ENCODE measurements around the gene C6orf47. TPM values are rescaled to one million over a fixed set of nuclear protein-coding genes. Genes with fewer than 3 reads are reported as not detected.

C6orf47 gene, protein sequence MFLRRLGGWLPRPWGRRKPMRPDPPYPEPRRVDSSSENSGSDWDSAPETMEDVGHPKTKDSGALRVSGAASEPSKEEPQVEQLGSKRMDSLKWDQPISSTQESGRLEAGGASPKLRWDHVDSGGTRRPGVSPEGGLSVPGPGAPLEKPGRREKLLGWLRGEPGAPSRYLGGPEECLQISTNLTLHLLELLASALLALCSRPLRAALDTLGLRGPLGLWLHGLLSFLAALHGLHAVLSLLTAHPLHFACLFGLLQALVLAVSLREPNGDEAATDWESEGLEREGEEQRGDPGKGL
- 14.3 and 14.8 TPM in 2 replicates for total RNA-seq

DNA sequence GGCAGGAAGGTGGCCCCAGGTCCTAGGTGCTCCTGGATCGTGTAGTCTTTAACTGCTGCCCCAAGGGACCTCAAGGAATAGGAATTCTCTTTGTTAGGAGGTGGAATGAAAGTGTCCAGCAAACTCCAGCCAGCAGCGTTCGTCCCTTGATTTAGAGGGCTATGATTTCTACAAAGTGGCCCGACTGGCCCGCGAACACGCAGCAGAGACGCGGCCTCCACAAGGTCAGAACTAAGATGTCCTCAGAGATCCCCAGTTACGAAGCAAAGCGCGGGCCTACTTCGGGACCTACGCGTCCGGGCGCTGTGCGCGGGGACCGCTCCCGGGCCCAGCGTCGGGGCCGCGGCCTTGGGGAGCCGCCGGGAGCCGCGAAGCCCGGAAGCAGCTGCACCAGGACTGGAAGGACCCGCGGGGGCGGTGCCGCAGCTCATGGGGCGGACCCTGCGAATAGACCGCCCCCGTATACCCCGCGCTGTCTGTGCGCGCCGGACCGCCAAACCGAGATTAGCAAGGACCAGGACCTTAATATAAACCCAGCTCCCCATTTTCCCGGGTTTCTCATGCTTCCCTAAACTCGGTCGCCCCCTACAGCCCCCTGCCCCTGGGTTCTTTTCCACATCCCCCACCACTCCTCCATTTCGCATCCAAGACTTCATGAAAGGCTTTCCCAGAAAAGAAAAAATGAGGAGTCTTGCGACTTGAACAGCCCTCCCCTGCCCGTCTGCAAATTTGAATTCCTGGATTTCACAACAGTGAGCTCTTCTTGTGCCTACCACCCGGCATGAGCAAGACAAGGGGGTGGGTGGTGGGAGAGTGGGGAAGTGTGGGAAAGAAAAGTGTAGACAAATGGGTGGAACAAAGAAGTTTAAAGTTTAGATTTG, at the start of gene C6orf47:
TSS of gene C6orf47 (minus strand) at position 398 of the 881 bp plus-strand sequence. CDS start 831 bp downstream, outside the sequence.

DNA sequence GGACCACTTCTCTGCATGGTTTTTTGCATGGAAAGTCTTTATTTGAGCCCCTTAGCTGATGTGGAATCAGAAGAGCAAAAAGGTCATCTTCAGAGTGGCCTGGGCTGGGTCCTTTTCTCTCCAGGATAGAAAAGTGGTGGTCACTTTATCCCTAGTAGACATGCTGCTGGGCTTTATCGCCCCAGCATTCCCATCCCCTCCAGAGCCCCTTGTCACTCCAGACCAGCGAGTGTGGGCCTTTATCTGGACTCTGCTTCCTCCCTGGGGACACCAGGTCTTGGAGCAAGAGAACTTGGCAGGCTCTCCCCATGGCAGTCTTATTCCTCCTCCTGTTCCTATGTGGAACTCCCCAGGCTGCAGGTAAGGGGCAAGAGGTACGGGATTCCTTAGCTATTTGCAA, 46.0 kb upstream of the C6orf47 start, which contains the start of gene LY6G6F:
TSS of gene LY6G6F (plus strand) at position 268 of the 400 bp plus-strand sequence. CDS start at position 309, 41 bp downstream.

GRCh38 chr6:31702819-31703716, 42.5 kb upstream of the C6orf47 start, which contains the start of gene ABHD16A:
Gene ABHD16A, minus strand, starts transcription at chr6:31703324. Its CDS starts 43 bp downstream, at chr6:31703281.

GRCh38 chr6:31680226-31681134, 19.9 kb upstream of the C6orf47 start, which contains the start of gene LY6G5C:
Gene LY6G5C, minus strand, starts transcription at chr6:31681067. Its CDS starts 694 bp downstream, at chr6:31680373.

GRCh38 chr6:31669676-31670075, 9.1 kb upstream of the C6orf47 start, which contains the start of gene LY6G5B:
Gene LY6G5B, plus strand, starts transcription at chr6:31669976. Its CDS starts 975 bp downstream, at chr6:31670951.

DNA sequence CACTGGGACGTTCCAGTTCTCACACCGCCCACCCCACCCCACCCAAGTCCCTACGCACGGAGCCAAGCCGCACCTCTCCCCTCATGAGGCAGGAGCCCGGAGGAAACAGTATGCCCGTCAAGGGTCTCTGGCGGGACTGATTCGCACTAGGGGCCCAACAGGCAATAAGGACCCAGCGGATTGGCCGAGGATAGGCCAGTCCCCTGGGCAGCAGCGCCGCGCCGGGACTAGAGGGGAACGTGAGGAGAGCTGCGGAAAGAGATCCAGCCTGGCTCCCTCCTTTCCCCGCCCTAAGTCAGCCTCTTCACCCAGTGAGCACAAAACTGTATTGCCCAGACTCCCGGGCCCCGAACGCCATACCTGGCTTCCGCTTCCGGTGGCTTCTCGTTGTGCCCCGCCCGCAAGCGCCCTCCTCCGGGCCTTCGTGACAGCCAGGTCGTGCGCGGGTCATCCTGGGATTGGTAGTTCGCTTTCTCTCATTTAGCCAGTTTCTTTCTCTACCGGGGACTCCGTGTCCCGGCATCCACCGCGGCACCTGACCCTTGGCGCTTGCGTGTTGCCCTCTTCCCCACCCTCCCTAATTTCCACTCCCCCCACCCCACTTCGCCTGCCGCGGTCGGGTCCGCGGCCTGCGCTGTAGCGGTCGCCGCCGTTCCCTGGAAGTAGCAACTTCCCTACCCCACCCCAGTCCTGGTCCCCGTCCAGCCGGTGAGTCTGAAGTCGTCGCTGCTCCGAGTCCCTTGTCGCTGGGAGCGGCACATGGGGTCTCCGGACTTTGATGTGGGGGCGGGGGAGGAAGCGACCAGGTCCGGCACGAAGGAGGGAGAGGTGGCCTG, 5.1 kb upstream of the C6orf47 start, which contains the start of gene CSNK2B:
TSS of gene CSNK2B (plus strand) at position 580 of the 836 bp plus-strand sequence. CDS start 752 bp downstream, outside the sequence.

DNA sequence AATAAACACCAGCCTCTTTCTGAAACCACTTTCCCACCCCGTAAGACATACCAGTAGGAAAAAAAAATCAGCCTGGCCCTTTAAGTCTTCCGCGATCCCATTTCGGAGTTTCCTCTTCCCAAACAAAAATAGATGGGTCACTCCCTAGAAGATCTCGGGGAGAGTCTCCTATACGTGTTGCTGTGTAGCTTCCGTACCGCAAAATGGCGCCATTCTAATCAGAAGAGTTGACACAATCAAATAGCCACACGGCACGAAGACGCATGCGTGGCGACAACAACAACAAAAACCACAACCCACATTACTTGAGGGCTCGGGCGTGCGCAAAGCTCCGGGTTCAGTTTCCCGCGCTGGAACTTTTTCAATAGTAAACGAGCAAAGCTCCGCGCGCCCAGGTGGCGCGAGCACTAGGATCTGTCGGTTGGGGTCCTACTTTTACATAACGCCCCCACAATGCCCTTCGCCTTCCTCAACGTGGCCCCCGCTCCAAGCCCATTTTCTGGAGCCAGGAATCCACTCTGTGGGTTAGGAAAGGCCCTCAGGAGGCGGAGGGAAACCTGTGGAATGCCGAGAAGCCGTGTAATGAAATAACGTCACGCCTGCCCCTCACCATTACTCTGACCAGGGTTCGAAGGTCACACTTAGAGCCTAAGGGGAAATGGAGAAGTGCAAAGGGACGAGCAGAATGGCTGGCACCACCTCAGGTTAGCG, 4.4 kb upstream of the C6orf47 start, which contains the start of gene GPANK1:
TSS of gene GPANK1 (minus strand) at position 208 of the 711 bp plus-strand sequence. CDS start 519 bp downstream, outside the sequence.

DNA sequence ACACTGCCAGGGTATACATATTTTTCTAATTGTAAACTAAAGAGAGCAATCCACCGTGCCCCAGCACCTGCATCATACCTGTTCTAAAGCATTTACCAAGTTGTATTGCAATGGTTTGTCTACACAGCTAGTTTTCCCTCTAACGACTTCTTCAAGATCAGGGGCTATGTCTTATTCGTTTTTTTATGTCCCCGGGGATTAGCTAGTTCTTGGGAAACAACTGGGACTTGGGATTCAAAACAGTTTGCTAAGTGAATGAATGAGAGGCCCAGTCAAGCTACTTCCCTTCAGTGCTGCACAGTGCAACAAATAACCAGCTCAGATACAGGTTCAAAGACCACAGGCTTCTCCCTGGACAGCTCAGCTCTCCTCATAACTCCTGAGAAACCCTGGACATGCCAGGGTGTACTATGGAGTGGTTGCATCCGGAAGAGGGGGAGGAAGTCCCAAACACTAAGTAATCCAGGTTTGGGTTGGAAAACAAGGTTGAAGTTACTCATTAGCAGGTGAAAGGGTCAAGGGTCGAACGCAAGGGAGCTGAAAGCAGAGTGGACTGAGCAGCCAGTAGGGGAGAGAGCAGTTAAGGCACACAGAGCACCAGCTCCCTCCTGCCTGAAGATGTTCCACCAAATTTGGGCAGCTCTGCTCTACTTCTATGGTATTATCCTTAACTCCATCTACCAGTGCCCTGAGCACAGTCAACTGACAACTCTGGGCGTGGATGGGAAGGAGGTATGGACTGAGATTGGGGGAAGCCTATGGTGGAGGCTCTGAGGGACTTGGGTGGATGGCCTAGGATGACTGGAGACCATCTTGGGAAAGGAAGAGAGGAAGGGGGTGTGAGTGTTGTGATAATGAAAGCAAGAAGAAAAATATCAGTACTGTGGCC, 5.0 kb downstream of the C6orf47 start, which contains the start of gene APOM:
TSS of gene APOM (plus strand) at position 546 of the 889 bp plus-strand sequence. CDS start at position 619, 73 bp downstream.

DNA sequence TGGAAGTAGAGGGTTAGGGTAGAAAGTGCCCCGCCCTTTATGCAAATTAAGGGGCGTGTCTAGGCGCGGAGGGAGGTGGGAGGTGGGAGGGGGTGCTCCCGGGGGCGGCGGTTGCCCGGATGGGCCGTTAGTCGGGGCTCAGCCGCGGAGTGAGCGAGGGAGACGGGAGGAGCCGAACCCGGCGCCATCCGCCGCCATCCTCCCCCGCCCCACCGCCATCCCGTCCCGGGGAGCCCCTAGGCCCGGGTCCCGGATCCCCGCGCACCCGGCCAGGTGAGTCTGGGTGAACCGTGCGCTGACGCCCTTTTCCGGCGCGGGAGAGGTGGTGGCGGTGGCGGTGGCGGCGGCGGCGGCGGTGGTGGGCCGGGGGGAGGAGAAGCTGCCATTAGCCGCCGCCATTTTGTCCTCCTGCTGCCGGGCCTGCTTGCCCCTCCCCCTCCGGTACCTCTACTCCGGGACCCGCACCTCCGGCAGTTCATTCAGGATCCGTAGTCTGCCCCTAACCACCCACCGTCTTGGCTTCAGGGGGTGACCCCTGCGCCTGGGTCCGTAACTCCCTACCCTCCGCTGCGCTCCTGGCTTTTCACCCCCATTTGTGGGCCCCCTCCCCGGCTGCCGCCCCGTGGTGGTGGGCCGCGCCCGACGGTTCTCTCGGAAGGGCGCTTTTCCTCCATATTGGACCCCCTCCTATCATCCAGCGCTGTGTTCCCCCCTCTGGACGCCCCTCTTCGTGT, 39.8 kb downstream of the C6orf47 start, which contains the start of gene PRRC2A:
TSS of gene PRRC2A (plus strand) at position 130 of the 734 bp plus-strand sequence. CDS start 2,075 bp downstream, outside the sequence.

GRCh38 chr6:31614684-31615578, 45.6 kb downstream of the C6orf47 start, which contains the start of gene AIF1:
Gene AIF1, plus strand, starts transcription at chr6:31615234. Its CDS starts 96 bp downstream, at chr6:31615330.

Other genes starting within 250 kb of the C6orf47 start
- 3.9 and 12.6 TPM in 2 replicates for gene MICB, start 162.6 kb downstream of the C6orf47 start, total RNA-seq
- not detected in 2 replicates for gene MCCD1, start 131.8 kb downstream of the C6orf47 start, total RNA-seq
- gene DDX39B, start 118.8 kb downstream of the C6orf47 start, total RNA-seq: 197 and 272 TPM in 2 replicates
- gene ATP6V1G2, start 114.2 kb downstream of the C6orf47 start, total RNA-seq: 2.7 and 7.2 TPM in 2 replicates
- gene NFKBIL1, start 113.2 kb downstream of the C6orf47 start, total RNA-seq: 16.6 and 19.9 TPM in 2 replicates
- not detected in 2 replicates for gene LTA, start 88.5 kb downstream of the C6orf47 start, total RNA-seq
- not detected in 2 replicates for gene TNF, start 85.2 kb downstream of the C6orf47 start, total RNA-seq
- gene LTB, start 78.4 kb downstream of the C6orf47 start, total RNA-seq: 0.17 TPM in 1 of 2 replicates, not detected in the other
- not detected in 2 replicates for gene LST1, start 74.5 kb downstream of the C6orf47 start, total RNA-seq
- not detected in 2 replicates for gene NCR3, start 67.8 kb downstream of the C6orf47 start, total RNA-seq
- gene AIF1, start 45.5 kb downstream of the C6orf47 start, total RNA-seq: 1.4 TPM in 1 of 2 replicates, not detected in the other
- gene PRRC2A, start 40.1 kb downstream of the C6orf47 start, total RNA-seq: 71.2 and 71.5 TPM in 2 replicates
- 164 and 183 TPM in 2 replicates for gene BAG6, start 8.1 kb downstream of the C6orf47 start, total RNA-seq
- 0.51 and 3.2 TPM in 2 replicates for gene APOM, start 4.9 kb downstream of the C6orf47 start, total RNA-seq
- 13.4 and 15.3 TPM in 2 replicates for gene GPANK1, start 4.2 kb upstream of the C6orf47 start, total RNA-seq
- 205 and 210 TPM in 2 replicates for gene CSNK2B, start 5.3 kb upstream of the C6orf47 start, total RNA-seq
- 1.0 and 1.2 TPM in 2 replicates for gene LY6G5B, start 9.2 kb upstream of the C6orf47 start, total RNA-seq
- 0.43 TPM in 1 of 2 replicates, not detected in the other for gene LY6G5C, start 20.3 kb upstream of the C6orf47 start, total RNA-seq
- 25.7 and 29.2 TPM in 2 replicates for gene ABHD16A, start 42.5 kb upstream of the C6orf47 start, total RNA-seq
- not detected in 2 replicates for gene LY6G6F, start 46.1 kb upstream of the C6orf47 start, total RNA-seq
- gene LY6G6D, start 54.6 kb upstream of the C6orf47 start, total RNA-seq: not detected in 2 replicates
- gene LY6G6C, start 61.0 kb upstream of the C6orf47 start, total RNA-seq: not detected in 2 replicates
- gene MPIG6B, start 62.6 kb upstream of the C6orf47 start, total RNA-seq: not detected in 2 replicates
- 70.2 and 88.5 TPM in 2 replicates for gene DDAH2, start 68.5 kb upstream of the C6orf47 start, total RNA-seq
- 266 and 364 TPM in 2 replicates for gene CLIC1, start 75.8 kb upstream of the C6orf47 start, total RNA-seq
- gene MSH5, start 79.2 kb upstream of the C6orf47 start, total RNA-seq: 4.2 and 4.7 TPM in 2 replicates
- 1.2 and 2.8 TPM in 2 replicates for gene SAPCD1, start 101.9 kb upstream of the C6orf47 start, total RNA-seq
- gene VWA7, start 116.5 kb upstream of the C6orf47 start, total RNA-seq: not detected in 2 replicates
- 44.9 and 47.3 TPM in 2 replicates for gene VARS1, start 135.0 kb upstream of the C6orf47 start, total RNA-seq
- 40.0 and 71.4 TPM in 2 replicates for gene LSM2, start 146.2 kb upstream of the C6orf47 start, total RNA-seq
- 0.12 and 0.34 TPM in 2 replicates for gene HSPA1L, start 154.5 kb upstream of the C6orf47 start, total RNA-seq
- 62.6 and 74.3 TPM in 2 replicates for gene HSPA1A, start 154.8 kb upstream of the C6orf47 start, total RNA-seq
- gene HSPA1B, start 167.0 kb upstream of the C6orf47 start, total RNA-seq: 94.5 and 110 TPM in 2 replicates
- 55.6 and 65.6 TPM in 2 replicates for gene NEU1, start 202.0 kb upstream of the C6orf47 start, total RNA-seq
- 0.51 TPM in 1 of 2 replicates, not detected in the other for gene SLC44A4, start 218.2 kb upstream of the C6orf47 start, total RNA-seq
- gene EHMT2, start 236.9 kb upstream of the C6orf47 start, total RNA-seq: 32.1 and 55.8 TPM in 2 replicates
- gene ZBTB12, start 241.3 kb upstream of the C6orf47 start, total RNA-seq: 2.6 and 4.9 TPM in 2 replicates